Neuronal stem cell (in vitro differentiated cells): ENCODE measurements around the gene BLTP3B.

Experiments used
- DNase-seq: peaks from one replicate; pipeline ENCODE4 v3.0.0-alpha.2; 2013; ENCODE audit warnings: low spot score
- H2AFZ ChIP-seq: one replicate; pipeline ENCODE4 v1.6.1; 2013; ENCODE audit warnings: mild to moderate bottlenecking, low read length, inconsistent platforms
- H2AK5ac ChIP-seq: 2 replicates; pipeline ENCODE4 v1.6.1; 2013; ENCODE audit warnings: low read depth, mild to moderate bottlenecking, inconsistent platforms, low read length, moderate library complexity, mixed read lengths
- H2BK120ac ChIP-seq: 2 replicates; pipeline ENCODE4 v1.6.1; 2013; ENCODE audit warnings: low read depth, mild to moderate bottlenecking, inconsistent platforms, low read length, moderate library complexity, mixed read lengths
- H2BK12ac ChIP-seq: one replicate; pipeline ENCODE4 v1.6.1; 2013; ENCODE audit warnings: low read length, inconsistent platforms
- H2BK15ac ChIP-seq: 2 replicates; pipeline ENCODE4 v1.6.1; 2013; ENCODE audit warnings: mild to moderate bottlenecking, low read length, inconsistent platforms, mixed read lengths
- H2BK5ac ChIP-seq: one replicate; pipeline ENCODE4 v1.6.1; 2013; ENCODE audit warnings: inconsistent platforms, mild to moderate bottlenecking, low read length, moderate library complexity
- H3K14ac ChIP-seq: one replicate; pipeline ENCODE4 v1.6.1; 2013; ENCODE audit warnings: low read length, inconsistent platforms
- H3K18ac ChIP-seq: 2 replicates; pipeline ENCODE4 v1.6.1; 2013; ENCODE audit warnings: low read length, inconsistent platforms
- H3K23ac ChIP-seq: 2 replicates; pipeline ENCODE4 v1.6.1; 2013; ENCODE audit warnings: low read depth, mild to moderate bottlenecking, mixed read lengths, low read length, inconsistent platforms; ENCODE audit not compliant: poor library complexity
- H3K27ac ChIP-seq: replicated peaks from 3 replicates; pipeline ENCODE4 v1.5.1; 2013; ENCODE audit warnings: low read length, inconsistent platforms
- H3K27me3 ChIP-seq, 3 experiments: 2 replicates each; pipeline ENCODE4 v1.6.1; 2013; ENCODE audit warnings: low read length in 3 of 3, mild to moderate bottlenecking in 2 of 3, inconsistent platforms in 1 of 3, low read depth in 1 of 3, mixed read lengths in 1 of 3, moderate library complexity in 1 of 3; ENCODE audit not compliant: control insufficient read depth in 3 of 3, insufficient read depth in 3 of 3
- H3K36me3 ChIP-seq, 2 donors: replicated peaks in 1 of 2; 2 replicates each; pipeline ENCODE4 v1.6.1; 2013; ENCODE audit warnings: low read length in 2 of 2; ENCODE audit not compliant: control insufficient read depth in 2 of 2, insufficient read depth in 2 of 2
- H3K4ac ChIP-seq: 2 replicates; pipeline ENCODE4 v1.6.1; 2013; ENCODE audit warnings: inconsistent platforms, mild to moderate bottlenecking, low read length, moderate library complexity
- H3K4me1 ChIP-seq, 2 donors: 1 replicate in 1 of 2; 2 replicates in 1 of 2; pipeline ENCODE4 v1.6.1; 2013; ENCODE audit warnings: low read length in 2 of 2, low read depth in 1 of 2; ENCODE audit not compliant: control insufficient read depth in 2 of 2, insufficient read depth in 1 of 2
- H3K4me2 ChIP-seq: one replicate; pipeline ENCODE4 v1.6.1; 2013; ENCODE audit warnings: mild to moderate bottlenecking, low read length, inconsistent platforms; ENCODE audit not compliant: insufficient read depth, poor library complexity, severe bottlenecking
- H3K4me3 ChIP-seq, 2 donors: 2 replicates each; pipeline ENCODE4 v1.5.1; 2013; ENCODE audit warnings: low read length in 2 of 2, mild to moderate bottlenecking in 2 of 2, inconsistent platforms in 1 of 2, moderate library complexity in 1 of 2
- H3K79me1 ChIP-seq: one replicate; pipeline ENCODE4 v1.6.1; 2013; ENCODE audit warnings: low read depth, mild to moderate bottlenecking, inconsistent platforms, low read length, moderate library complexity
- H3K9ac ChIP-seq: one replicate; pipeline ENCODE4 v1.6.1; 2013; ENCODE audit warnings: mild to moderate bottlenecking, low read depth, low read length, inconsistent platforms; ENCODE audit not compliant: poor library complexity
- H3K9me3 ChIP-seq, 2 donors: replicated peaks in 1 of 2; 2 replicates each; pipeline versions ENCODE3 to v1.6.1; 2013; ENCODE audit warnings: low read length in 2 of 2, mild to moderate bottlenecking in 2 of 2, inconsistent platforms in 1 of 2, low read depth in 1 of 2, mixed read lengths in 1 of 2, moderate library complexity in 1 of 2; ENCODE audit not compliant: control insufficient read depth in 2 of 2, insufficient read depth in 1 of 2
- H4K8ac ChIP-seq: one replicate; pipeline ENCODE4 v1.6.1; 2013; ENCODE audit warnings: low read depth, mild to moderate bottlenecking, inconsistent platforms, low read length, moderate library complexity
- H4K91ac ChIP-seq: one replicate; pipeline ENCODE4 v1.6.1; 2013; ENCODE audit warnings: low read length, low read depth, mild to moderate bottlenecking, inconsistent platforms; ENCODE audit not compliant: poor library complexity
- WGBS, 2 donors: extraction: QIAGEN DNeasy Blood & Tissue Kit; methylation state at CpG; one replicate each; pipeline ENCODE4 v1.1.7; 2013; ENCODE audit warnings: missing lambda C conversion rate in 2 of 2, mixed read lengths in 1 of 2; ENCODE audit not compliant: insufficient read length in 2 of 2, insufficient replicate concordance in 1 of 2; ENCODE audit errors: extremely low coverage in 2 of 2; 5-methylcytosine and 5-hydroxymethylcytosine counted together

The BLTP3B gene

GRCh38 chr12:100156731-100157426, 14.2 kb upstream of the BLTP3B start:
- no peak overlapping the region for H4K8ac ChIP-seq
- H3K27ac ChIP-seq: no peak overlapping the region
- H2BK12ac ChIP-seq: no peak overlapping the region
- H3K79me1 ChIP-seq: no peaks in the 10 kb centered on the region
- DNase-seq: no peak
- no peak overlapping the region for H2BK5ac ChIP-seq
- peaks cover 0 to 2% of the 10 kb centered on the region in 2 donors for H3K9me3 ChIP-seq
- no peak overlapping the region for H3K4me2 ChIP-seq
- H3K23ac ChIP-seq: peak overlapping the region; percentile 57
- H2BK120ac ChIP-seq: no peak overlapping the region
- peak overlapping the region; percentile 61 for H3K18ac ChIP-seq
- no CpG with 5 or more reads among the region's 11 CpGs for WGBS, 2 donors
- no peak overlapping the region for H4K91ac ChIP-seq
- H3K4ac ChIP-seq: no peak overlapping the region
- H3K4me1 ChIP-seq: no peaks in the 10 kb centered on the region
- no peaks in the 10 kb centered on the region for H3K36me3 ChIP-seq
- peak overlapping the region; percentile 17 for H3K14ac ChIP-seq
- H3K4me3 ChIP-seq: no peak overlapping the region
- no peak overlapping the region for H2BK15ac ChIP-seq
- no peak overlapping the region for H3K9ac ChIP-seq
- no peak overlapping the region for H2AK5ac ChIP-seq
- no peak overlapping the region for H2AFZ ChIP-seq
- H3K27me3 ChIP-seq: peaks cover 0 to 4% (median 0%) of the 10 kb centered on the region in 3 experiments

DNA sequence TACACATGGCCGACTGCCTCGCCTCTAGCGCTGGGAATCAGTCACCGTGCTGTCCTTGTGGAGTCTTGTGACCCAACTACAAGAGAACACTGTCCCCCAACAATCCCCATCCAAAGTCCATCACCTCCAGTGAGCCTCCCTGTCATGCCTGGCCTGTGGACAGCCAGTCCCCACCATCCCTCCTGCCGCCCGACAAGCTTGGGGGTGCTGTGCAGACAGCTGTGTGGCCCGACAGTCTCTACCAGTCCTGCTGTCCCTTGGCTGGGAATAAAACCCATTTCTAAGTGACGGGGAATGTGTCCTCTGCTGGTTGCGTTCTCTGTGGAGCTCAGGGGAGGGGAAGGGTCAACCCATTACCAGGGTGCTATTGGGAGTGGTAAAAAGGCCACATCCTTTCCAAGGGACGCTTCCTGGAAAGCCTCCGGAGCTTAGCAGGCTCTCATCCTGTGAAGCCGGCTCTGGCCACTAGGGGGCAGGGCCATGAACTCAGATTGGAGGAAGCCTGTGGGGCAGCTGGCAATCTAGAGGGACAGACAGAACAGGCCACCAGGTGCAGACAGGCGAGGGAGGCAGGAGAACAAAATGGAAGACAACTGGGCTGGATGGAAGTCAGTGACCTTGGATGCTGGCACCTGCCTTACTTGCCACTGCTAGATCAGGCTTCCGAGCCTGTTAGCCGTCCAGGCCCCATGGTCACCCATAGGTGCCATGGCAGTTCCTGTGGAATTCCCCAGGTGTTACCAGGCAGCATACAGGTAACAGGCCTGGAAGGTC, 12.0 kb upstream of the BLTP3B start:
- Histone ChIP-seq H3K4me2 (no peak overlapping the region), H3K4me3 (no peak overlapping the region), H3K79me1 (no peaks in the 10 kb centered on the region), H2AK5ac (no peak overlapping the region), H2AFZ (peak overlapping the region; percentile 72), H2BK120ac (no peak overlapping the region), H3K9me3 (peaks cover 0 to 2% of the 10 kb centered on the region in 2 donors), H3K36me3 (no peaks in the 10 kb centered on the region), H3K27ac (no peak overlapping the region), H2BK12ac (no peak overlapping the region), H3K23ac (no peak overlapping the region), H3K4ac (no peak overlapping the region), H3K14ac (no peak overlapping the region), H4K91ac (no peak overlapping the region), H2BK15ac (no peak overlapping the region), H3K4me1 (no peaks in the 10 kb centered on the region), H2BK5ac (no peak overlapping the region), H3K9ac (no peak overlapping the region), H4K8ac (no peak overlapping the region), H3K18ac (no peak overlapping the region), H3K27me3 (peaks cover 0 to 4% (median 0%) of the 10 kb centered on the region in 3 experiments)
- WGBS, 2 donors: no CpG with 5 or more reads among the region's 15 CpGs
- DNase-seq: peak; percentile 51

DNA sequence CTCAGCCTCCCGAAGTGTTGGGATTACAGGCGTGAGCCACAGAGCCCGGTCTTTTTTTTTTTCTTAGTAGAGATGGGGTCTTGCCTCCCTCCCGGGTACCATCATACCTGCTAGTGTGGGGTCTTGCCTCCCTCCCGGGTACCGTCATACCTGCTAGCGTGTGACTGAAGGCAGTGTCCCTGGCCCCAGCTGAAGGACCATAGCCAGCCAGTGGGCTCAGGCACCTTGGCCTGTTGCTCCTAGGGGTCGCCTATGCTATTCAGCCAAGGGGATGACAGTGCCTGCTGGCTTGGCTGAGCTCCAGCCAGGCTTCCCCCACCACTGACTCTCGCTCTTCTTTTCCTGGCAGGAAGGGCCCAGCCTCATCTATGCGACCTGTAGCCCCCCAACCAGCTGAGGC, 10.5 kb upstream of the BLTP3B start:
- Histone ChIP-seq H2AK5ac (no peak overlapping the region), H3K4me2 (no peak overlapping the region), H3K14ac (no peak overlapping the region), H3K4me3 (no peak overlapping the region), H2AFZ (peak overlapping the region; percentile 57), H3K9ac (peak overlapping the region; percentile 17), H3K18ac (no peak overlapping the region), H3K27ac (no peak overlapping the region), H2BK120ac (no peak overlapping the region), H2BK15ac (no peak overlapping the region), H3K9me3 (no peaks in the 10 kb centered on the region), H3K4ac (no peak overlapping the region), H3K36me3 (no peaks in the 10 kb centered on the region), H2BK12ac (no peak overlapping the region), H3K27me3 (no peaks in the 10 kb centered on the region), H4K91ac (no peak overlapping the region), H3K79me1 (no peaks in the 10 kb centered on the region), H3K4me1 (no peaks in the 10 kb centered on the region), H4K8ac (no peak overlapping the region), H3K23ac (no peak overlapping the region), H2BK5ac (peak overlapping the region; percentile 16)
- no peak for DNase-seq
- WGBS, 2 donors: no CpG with 5 or more reads among the region's 10 CpGs

GRCh38 chr12:100151769-100152168, 9.1 kb upstream of the BLTP3B start:
- Histone ChIP-seq H2AK5ac (no peak overlapping the region), H3K79me1 (no peaks in the 10 kb centered on the region), H3K14ac (no peak overlapping the region), H3K9me3 (no peaks in the 10 kb centered on the region), H3K23ac (no peak overlapping the region), H3K9ac (no peak overlapping the region), H3K4ac (no peak overlapping the region), H3K18ac (no peak overlapping the region), H2BK5ac (no peak overlapping the region), H2BK120ac (no peak overlapping the region), H2AFZ (no peak overlapping the region), H3K4me1 (no peaks in the 10 kb centered on the region), H2BK15ac (no peak overlapping the region), H3K27ac (no peak overlapping the region), H4K8ac (no peak overlapping the region), H3K4me3 (no peak overlapping the region), H2BK12ac (no peak overlapping the region), H4K91ac (no peak overlapping the region), H3K36me3 (no peaks in the 10 kb centered on the region), H3K4me2 (no peak overlapping the region), H3K27me3 (no peaks in the 10 kb centered on the region)
- DNase-seq: no peak
- WGBS, 2 donors: no CpG with 5 or more reads among the region's 2 CpGs
